ENCODE data around the gene SESN3.
A peak's percentile ranks its signal among the peaks of the same experiment; 100 is the strongest.
"Not testable (repeated sequence)": the region's sequence is repeated elsewhere in the genome, so short reads cannot be mapped to it uniquely, and the experiment has no call there.

The SESN3 gene

GRCh38 chr11:95231127-95231880 lies at the start of gene SESN3:
Gene SESN3 (minus strand): TSS chr11:95231202. CDS start chr11:95230860, 342 bp downstream.
- FAIRE-seq: peak; percentile 89

- FAIRE-seq: no peak
Observed at GRCh38 chr11:95279921-95280868, 49.2 kb upstream of the SESN3 start.

- no peak for FAIRE-seq
Observed at GRCh38 chr11:95277868-95278267, 46.9 kb upstream of the SESN3 start.

GRCh38 chr11:95276139-95276538 lies 45.1 kb upstream of the SESN3 start:
- FAIRE-seq: no peak

GRCh38 chr11:95273618-95274017 lies 42.6 kb upstream of the SESN3 start:
- not testable (repeated sequence) for FAIRE-seq

- FAIRE-seq: no peak
Observed at GRCh38 chr11:95269036-95269819, 38.2 kb upstream of the SESN3 start.

- no peak for FAIRE-seq
Observed at GRCh38 chr11:95268391-95268790, 37.4 kb upstream of the SESN3 start.

GRCh38 chr11:95267601-95268213 lies 36.7 kb upstream of the SESN3 start:
- no peak for FAIRE-seq

GRCh38 chr11:95266751-95267374 lies 35.9 kb upstream of the SESN3 start:
- no peak for FAIRE-seq

GRCh38 chr11:95264881-95265280 lies 33.9 kb upstream of the SESN3 start:
- FAIRE-seq: no peak

- FAIRE-seq: no peak
Observed at GRCh38 chr11:95262994-95263765, 32.2 kb upstream of the SESN3 start.

GRCh38 chr11:95257456-95257971 lies 26.5 kb upstream of the SESN3 start:
- FAIRE-seq: no peak

GRCh38 chr11:95256321-95256779 lies 25.3 kb upstream of the SESN3 start:
- no peak for FAIRE-seq

- FAIRE-seq: no peak
Observed at GRCh38 chr11:95255251-95256145, 24.5 kb upstream of the SESN3 start.

- FAIRE-seq: no peak
Observed at GRCh38 chr11:95254716-95255115, 23.7 kb upstream of the SESN3 start.

GRCh38 chr11:95254131-95254704 lies 23.2 kb upstream of the SESN3 start:
- FAIRE-seq: no peak

- FAIRE-seq: no peak
Observed at GRCh38 chr11:95253141-95253540, 22.1 kb upstream of the SESN3 start.

- no peak for FAIRE-seq
Observed at GRCh38 chr11:95252586-95252985, 21.6 kb upstream of the SESN3 start.

- FAIRE-seq: not testable (repeated sequence)
Observed at GRCh38 chr11:95251896-95252295, 20.9 kb upstream of the SESN3 start.

All from G401.6 (cell line).